HG03095 (cell line): ENCODE data around the gene RPL27A.

Experiments
- ATAC-seq: cut with Tn5 transposase; IDR thresholded peaks from one replicate; pipeline ENCODE4 v1.9.1; 2021; ENCODE audit warnings: moderate library complexity; ENCODE audit not compliant: unreplicated experiment

RPL27A gene

DNA sequence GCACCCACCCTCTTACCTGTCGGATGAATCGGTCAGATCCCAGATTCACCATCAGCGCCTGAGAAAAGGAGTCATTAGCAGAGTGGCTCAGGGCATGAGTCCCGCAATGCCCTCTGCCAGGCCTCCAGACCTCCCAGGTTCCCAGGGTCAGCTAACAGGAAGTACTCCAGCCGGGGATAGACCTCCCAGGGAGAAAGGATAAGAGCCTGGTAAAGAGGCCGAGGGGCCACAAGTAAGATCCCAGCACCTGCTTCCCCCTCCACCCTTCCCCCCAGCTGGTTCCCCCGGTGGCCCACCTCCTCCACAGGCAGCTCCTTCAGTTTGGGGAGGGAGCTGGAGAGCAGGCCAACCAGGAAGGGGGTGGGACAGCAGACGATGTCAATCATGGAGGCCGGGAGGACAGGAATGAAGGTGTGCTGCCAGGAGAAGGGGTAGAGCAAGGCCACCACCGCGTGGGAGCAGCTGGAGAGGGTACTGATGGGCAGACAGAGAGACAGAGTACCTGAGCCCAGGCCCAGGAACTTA lies 16.4 kb downstream of the RPL27A start:
- ATAC-seq: no peak

DNA sequence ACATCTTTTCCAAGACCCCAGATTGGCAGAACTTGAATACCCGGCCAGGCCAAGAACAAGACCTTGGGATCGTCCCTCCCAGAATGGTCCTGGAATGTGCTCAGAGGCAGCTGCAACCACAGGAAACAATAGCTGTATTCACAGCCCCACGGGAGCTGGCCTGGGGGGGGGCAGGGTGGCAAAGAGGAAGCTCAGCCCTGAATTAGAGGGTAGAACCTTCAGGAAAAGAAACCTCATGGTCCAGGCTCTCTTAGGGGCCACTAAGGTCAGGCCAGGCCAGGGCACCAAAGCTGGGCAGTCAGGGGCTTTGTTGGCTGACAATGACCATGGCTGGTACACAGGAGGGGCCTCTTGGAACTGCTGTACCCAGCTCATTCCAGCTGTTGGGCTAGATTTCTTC lies 17.3 kb downstream of the RPL27A start:
- ATAC-seq: no peak

DNA sequence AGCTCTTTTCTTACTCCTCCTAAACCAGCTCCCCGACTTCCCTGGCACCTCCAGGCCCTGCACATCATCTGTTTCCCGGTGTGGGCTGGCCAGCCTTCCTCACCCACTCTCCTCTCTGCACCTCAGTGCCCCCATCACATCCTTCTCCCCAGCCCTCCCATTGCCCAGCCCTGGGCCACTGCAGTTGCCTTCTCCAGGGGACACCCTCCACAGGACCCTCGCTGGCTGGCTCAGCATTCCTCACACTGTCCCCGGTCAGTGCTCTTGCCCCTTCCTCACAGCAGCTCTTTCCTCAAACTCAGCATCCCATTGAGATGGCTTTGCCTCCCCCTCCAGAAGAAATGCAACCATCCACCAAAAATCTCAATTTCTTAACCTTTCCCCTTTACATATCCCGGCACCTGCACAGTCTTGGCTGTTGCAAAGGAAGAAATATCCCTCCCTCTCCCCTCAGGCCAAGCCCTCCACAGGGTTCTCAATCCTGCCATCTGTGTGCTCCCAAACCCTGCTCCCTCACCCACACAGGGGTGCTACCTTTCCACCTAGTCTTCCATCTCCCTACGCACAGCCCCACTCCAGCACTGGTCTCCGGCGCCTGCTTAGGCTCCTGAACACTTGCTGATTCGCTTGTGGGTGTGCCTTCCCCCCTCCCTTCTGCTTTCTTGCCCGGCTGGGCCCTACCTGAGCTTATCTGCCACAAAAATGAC lies 19.5 kb downstream of the RPL27A start:
- no peak for ATAC-seq

DNA sequence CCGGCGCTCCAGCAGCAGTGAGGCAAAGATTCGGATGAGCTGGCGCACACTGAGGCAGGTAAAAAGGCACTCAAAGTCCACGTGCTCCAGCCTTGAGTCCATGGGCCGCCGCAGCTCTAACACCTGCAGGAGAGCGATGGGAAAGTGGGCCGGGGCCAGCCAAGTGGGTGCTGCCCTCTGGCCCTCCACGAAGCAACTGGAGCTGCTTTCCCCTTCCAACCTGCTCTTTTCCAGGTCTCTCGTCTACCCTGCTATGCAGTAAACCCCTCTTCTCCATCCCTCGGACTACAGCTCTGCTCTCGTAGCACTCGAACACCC lies 20.0 kb downstream of the RPL27A start:
- ATAC-seq: no peak

DNA sequence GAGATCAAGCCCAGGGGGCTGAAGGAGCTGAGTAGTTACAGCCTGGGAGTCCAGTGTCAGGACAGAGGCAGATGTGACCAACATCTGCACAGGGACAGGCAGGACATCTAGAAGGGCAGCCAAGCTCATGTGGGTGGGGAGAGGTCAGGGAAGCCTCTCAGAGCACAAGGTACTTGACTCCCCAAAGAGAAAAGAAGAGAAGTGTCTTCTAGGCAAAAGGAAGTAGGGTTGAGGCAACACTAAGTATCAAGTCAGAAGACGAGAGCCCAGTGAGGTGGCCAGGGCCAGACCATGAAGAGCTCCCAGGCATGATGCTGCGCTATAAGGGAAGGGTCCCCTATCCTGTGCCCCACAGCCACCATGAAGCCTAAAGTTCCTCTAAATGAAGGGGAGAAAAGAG lies 21.5 kb downstream of the RPL27A start:
- no peak for ATAC-seq

DNA sequence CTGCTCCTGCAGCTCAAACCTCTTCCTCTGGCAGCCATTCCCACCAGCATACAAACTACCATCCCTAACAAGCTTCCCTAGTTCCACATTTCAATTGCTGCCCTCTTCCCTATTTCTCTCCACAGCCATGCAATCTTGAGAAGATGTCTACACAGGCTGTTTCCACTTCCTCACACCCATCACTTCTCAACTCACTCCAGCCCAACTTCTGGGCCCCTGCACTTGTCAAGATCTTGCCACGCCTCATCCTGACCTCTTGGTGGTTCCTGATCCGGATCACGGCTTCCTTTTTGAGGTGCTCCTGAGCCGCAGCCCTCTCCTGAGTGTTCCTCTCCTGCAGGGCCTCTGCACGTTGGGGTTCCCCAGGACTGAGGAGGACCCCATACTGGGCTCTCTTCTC lies 22.6 kb downstream of the RPL27A start:
- no peak for ATAC-seq

DNA sequence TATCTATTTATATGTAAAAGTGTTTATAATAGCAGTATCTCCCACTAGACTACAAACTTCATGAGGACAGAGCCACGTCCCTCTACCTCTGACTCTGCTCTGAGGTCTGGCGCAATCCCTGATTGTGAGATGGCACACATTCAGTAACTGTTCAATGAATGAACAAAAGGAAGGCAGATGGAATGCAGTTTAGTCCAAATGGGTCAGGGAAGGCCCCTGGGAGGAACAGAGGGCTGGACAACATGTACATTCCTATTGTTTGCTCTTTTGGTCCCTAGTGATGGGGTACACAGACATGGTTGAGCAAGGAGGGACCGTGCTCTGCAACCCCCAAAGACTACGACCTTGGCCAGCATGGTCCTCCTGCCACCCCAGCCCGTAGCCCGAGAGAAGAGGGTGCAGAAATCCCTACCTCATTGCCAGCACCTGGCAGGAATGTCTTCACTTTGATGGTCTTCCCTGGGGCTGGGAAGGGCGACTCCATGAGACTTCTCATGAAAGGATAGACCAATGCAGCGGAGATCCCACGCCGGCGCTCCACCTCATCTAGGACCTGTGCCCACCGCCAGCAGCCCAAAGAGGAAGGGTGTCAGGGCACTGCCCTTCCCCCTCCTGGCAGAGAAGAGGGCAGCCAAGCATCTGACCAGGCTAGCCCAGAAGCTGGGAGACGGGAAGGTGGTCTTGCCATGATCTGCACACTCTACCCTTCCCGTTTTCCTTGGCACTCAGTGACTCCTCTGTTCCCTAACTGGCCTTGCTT lies 24.3 kb downstream of the RPL27A start:
- no peak for ATAC-seq

DNA sequence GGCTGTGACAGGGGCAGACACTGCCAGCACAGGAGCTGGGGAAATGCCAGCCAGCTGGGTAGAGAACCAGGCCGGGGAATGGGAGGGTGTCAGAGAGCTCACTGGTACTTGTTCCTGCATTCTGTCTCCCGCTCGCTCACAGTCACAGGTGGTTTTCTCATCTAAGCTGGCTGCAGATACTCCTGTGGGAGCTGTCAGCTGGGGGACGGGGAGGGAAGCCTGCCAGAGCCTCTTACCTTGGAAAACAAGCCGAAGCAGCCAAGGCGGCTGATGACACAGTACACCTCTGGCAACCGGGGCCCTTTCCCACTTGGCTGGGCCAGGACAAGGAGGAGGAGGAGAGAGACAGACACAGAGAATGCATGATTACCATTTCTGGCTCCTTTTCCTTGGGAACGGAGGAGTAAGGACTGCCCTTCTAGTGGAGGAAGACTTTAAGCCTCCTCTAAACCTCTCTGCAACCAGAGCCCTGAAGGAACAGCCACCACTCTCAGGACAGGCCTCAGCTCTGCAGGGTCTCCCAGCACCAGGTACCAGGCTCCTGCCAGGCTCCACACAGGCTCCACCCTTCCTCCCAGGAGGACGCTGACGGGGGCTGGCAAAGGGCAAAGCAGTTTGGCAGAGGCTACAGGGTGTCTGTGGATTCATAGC lies 25.1 kb downstream of the RPL27A start:
- ATAC-seq: no peak

DNA sequence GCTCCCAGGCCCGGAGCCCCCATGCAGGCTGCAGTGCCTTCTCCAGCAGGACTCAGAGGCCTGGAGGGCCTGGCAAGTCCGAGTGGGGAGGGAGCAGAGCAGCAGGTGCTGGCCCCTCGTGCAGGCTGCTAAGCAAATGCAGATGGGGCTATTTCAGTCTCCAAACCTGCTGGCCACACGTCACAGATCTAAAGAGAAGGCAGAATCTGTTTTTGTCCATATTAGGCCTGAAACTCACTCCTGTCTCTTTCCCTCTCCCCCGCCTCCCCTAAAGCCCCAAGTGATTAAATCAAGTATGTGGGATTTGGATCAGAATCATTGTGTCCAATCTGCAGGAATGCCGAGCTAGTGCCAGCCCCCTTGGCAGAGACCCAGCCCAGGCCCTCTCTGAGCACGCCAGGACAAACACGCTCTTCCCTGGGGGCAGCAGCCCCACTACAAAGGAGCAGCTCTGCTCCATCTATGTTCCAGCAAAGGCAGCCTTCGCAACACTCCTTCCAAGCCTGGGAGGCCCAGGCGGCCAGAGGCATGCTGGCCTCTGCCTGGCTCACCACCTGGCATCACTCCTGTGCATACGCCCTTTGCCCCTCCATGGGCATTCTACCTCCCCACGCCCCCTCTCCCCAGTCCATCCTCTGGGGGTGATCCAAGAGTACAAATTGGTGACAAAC lies 26.5 kb downstream of the RPL27A start:
- no peak for ATAC-seq

DNA sequence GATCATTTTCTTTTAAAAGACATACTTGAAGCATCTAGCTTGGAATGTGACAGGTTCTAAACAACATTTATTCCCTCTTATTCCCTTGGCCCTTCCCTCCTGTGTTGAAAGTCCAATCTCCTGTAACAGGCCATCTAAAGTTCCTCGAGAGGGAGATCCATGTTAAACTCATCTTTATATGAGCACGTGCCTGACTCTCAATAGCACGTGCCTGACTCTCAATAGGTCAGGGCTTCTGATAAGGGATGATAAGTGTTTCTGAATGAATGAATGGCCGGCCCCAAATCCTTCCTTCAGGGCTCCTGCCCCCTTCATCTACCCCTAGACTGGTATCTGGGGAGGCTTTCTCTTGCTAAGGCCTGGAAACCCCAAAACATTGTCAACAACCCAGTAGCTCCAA lies 27.2 kb downstream of the RPL27A start:
- ATAC-seq: no peak

DNA sequence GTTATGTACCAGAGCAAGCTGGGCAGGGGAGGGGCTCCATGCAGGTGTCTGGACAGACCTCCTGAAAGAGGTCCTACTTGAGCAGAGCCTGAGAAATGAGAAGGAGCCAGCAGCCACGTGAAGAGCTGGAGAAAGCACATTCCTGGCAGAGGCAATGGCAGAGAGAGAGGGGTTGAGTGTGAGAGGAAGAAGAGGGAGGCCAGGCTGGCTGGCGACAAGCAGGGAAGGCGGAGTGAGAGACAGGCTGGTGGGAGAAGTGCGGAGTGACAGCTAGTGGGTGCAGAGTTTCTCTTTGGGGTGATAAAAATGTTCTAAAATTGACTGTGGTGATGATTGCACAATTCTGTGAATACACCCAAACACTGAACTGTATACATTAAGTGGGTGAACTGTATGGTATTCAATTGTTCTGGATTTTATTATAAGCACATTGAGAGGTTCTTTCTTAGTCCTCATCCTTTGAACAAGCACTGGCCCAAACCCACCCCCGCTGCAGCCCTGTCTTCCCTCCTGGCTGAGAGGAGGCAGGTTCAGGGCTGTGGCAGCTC lies 29.4 kb downstream of the RPL27A start:
- ATAC-seq: no peak

DNA sequence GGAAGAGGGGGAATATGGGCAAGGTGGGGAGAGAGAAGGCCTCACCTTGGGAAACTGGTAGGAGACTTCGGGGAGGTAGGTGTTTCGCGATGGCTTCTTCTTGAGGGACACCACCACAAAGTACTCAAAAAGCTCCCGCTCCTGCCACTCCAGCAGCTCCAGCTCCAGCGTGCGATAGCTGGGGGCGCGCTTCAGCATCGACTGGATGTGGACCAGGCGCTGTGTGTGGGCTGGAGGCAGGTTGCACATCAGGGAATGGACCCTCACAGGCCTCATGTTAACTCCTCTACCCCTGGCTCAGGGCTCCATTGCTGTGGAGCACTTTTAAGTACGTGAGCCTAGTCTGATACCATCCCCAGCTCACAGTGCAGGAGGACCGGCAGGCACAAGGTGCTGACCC lies 29.9 kb downstream of the RPL27A start:
- ATAC-seq: no peak

DNA sequence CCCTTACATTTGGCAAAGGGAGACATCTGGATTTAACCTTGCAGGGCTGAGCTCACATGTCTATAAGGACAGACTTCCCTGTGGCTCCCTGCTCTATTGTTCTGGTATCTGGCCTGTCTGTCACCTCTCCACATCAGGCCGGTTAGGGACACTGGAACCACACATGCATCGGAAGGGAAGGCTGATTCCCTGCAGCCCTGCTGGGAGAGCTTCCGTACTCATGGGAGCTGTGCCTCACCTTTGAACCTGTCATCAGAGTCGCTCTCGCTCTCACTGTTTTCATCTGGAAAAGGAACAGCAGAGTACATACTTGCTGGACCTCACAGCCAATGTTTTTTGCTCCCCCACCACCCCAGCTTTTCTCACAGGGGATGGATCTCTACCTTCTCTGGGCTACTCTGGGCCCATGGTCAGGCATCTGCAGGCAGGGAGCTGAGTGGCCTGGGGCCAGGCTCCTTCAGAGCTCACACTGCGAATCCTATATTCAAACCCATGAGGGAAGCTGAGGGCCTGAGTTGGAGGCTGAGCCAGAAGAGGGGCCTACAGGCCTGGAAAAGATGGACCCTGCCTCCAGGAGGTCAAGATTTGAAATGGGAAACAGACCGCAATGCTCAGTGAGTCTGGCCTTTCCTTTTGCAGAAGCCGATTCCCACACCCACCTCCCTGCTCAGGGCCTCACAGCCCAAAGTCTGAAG lies 31.3 kb downstream of the RPL27A start:
- no peak for ATAC-seq

DNA sequence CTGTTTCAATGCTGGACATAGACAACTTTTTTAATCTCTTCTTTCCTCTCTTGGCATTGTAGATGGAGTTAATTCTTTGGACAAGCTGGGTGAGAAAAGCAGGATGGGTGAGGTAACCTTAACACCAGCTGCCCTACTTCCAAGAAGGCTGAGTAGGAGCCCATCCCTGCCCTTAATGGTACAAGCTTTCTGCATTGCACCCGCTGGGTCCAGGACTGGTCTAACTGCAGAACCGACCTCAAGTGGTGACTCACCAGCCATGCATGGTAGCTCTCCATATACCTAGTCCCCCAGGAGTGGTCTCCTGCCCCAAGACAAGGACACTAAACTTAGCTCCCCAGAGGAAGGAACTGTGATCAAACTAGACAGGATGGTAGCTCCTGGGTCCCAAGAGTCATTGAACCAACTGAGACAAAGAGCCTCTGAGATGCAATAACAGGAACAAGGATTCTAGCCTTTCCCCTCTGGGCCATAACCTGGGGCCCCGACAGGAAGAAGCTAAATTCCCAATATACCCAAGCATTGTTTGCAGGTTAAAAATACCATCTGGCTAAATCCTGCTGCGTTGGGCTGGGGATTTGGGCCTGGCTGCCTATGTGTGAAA lies 32.1 kb downstream of the RPL27A start:
- ATAC-seq: no peak

DNA sequence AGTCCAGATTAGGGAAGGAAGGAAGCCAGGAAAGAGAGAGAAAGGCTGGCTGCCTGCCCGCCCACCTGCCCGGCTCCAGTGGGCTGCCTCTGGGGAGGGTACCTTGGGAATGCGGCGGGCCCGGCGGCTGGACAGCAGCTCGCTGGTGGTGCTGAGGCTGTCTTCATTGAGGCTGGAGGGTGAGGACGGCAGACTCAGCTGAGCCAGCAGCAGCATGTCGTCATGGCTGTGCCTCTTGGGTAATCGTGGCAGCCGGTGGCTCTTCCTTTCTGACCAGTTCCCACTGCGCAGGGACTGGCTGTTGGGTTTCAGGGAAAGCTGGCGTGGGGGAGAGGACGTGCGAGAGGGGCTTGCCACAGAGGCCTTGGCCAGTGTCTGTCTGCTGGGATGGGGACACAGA lies 32.9 kb downstream of the RPL27A start:
- ATAC-seq: no peak

DNA sequence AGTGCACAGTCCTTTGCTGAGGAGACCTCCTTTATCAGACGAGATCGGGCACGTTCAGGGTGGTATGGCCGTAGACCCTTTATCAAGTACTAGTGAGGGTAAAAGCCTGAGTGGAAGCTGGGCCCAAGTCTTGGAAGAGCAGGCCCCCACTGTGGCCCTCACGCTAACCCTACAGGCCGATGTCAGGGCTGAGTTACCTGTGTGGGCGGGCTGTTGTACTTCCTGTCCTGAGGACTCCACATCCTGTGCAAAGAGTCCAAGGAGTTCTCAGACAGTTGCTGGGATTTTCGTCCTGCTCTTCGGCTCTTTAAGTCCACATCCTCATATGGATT lies 34.9 kb downstream of the RPL27A start:
- no peak for ATAC-seq

DNA sequence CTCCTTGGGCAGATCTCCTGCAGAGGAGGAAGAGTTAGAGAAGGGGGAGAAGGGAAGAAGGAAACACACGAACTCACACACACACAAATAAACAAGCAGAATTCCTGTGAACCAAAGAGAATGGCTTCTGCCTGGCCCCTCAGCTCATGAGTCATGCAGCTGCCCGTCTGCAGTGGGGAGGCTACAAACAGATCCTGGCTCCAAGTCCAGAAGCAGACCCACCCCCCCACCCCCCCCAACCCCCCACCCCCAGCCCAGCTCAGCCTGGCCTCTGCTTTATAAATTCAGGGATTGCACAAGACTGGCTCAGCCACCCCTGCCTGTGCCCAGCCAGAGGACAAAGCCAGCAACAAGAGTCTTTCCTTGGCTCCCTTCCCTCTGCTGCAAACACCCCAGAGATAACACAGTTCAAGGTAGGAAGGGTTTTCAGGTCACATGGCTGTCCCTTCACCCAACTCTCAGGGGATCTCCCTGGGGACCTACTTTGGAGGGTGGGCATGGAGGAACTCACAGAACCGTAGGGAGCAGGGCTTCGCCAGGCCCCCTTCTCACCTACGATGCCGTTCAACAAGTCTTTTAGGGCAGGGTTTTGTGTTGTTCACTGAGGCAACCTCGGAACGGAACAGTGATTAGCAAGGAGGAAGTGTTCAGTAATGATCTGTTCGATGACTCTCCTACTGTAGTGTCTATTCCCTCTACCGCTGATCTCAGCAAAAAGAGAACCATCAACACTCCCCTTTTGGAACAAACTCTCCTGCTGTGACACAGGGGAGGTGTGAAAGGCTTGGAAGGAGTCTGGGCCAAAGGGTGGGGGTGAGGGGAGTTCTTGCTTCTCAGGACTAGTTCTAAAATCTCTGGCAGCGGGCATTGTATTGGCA lies 35.5 kb downstream of the RPL27A start:
- no peak for ATAC-seq

DNA sequence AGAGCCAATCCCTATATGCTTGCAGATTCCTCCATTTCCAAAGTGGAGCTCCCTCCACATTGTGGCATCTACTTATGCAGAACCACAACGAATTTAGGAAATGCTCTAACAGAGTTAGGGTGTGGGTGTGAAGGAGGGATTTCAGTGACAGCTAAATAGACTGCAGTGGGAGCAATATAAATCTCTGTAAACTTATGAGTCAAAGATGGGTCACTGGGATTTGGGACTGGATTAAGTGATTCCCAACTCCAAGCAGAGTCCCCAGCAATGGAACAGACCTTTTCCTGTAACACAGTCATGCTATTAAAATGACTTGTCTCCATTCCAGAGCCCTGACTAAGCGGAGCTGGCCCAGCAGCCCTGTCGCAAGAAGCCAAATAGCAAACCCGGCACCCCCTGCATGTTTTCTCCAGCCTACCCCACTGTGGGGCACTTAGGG lies 36.6 kb downstream of the RPL27A start:
- no peak for ATAC-seq

DNA sequence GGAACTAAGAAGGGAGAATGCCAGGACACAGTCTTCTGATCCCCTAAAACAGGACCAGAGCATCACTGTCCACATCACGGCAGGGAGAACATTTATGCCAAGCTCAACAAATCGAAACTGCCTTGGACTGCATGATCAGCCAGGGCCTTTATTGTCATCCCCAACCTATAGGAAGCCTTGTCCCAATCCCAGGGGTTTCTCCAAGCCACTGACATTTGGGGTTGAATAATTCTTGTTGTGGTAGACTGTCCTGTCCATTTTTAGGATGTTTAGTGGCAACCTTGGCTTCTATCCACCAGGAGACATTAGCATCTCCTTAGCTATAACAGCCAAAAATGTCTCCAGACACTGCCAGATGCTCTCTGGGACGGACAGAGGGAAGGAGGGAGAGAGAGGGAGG lies 37.1 kb downstream of the RPL27A start:
- no peak for ATAC-seq
